BE2C (cell line): ENCODE results near the gene ETF1.
"Not testable (repeated sequence)": the region's sequence is repeated elsewhere in the genome, so short reads cannot be mapped to it uniquely, and the experiment has no call there.

Source experiments
- DNase-seq: peaks from one replicate; pipeline ENCODE4 v3.0.0-alpha.2; 2020
- H3K27me3 ChIP-seq: fragments of 250-450 bp; sonication (Bioruptor Pico); 2 replicates; pipeline ENCODE4 v1.5.1; 2020; ENCODE audit warnings: mild to moderate bottlenecking
- H3K36me3 ChIP-seq: fragments of 250-450 bp; sonication (Bioruptor Pico); 2 replicates; pipeline ENCODE4 v1.5.1; 2020; ENCODE audit warnings: mild to moderate bottlenecking
- H3K4me1 ChIP-seq: fragments of 250-450 bp; sonication (Bioruptor Pico); 2 replicates; pipeline ENCODE4 v1.5.1; 2020
- H3K4me3 ChIP-seq: 2 replicates; pipeline ENCODE4 v1.5.1; 2011; ENCODE audit warnings: low read depth, low read length
- H3K9me3 ChIP-seq: fragments of 250-450 bp; sonication (Bioruptor Pico); 2 replicates; pipeline ENCODE4 v1.5.1; 2020
- TF ChIP-seq, protein P1 (sequence below): IDR thresholded peaks from 2 replicates; pipeline ENCODE4 v1.5.1; 2012; ENCODE audit warnings: mild to moderate bottlenecking, low read depth, low read length

The ETF1 gene

GRCh38 chr5:138476918-138477317 lies 66.1 kb downstream of the ETF1 start:
- Histone ChIP-seq H3K36me3 (no peaks in the 10 kb centered on the region), H3K4me3 (no peak overlapping the region), H3K4me1 (peaks cover 8% of the 10 kb centered on the region), H3K27me3 (no peaks in the 10 kb centered on the region), H3K9me3 (no peaks in the 10 kb centered on the region)
- no peak for DNase-seq
- TF ChIP-seq, protein P1, sequence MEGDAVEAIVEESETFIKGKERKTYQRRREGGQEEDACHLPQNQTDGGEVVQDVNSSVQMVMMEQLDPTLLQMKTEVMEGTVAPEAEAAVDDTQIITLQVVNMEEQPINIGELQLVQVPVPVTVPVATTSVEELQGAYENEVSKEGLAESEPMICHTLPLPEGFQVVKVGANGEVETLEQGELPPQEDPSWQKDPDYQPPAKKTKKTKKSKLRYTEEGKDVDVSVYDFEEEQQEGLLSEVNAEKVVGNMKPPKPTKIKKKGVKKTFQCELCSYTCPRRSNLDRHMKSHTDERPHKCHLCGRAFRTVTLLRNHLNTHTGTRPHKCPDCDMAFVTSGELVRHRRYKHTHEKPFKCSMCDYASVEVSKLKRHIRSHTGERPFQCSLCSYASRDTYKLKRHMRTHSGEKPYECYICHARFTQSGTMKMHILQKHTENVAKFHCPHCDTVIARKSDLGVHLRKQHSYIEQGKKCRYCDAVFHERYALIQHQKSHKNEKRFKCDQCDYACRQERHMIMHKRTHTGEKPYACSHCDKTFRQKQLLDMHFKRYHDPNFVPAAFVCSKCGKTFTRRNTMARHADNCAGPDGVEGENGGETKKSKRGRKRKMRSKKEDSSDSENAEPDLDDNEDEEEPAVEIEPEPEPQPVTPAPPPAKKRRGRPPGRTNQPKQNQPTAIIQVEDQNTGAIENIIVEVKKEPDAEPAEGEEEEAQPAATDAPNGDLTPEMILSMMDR: no peak

DNA sequence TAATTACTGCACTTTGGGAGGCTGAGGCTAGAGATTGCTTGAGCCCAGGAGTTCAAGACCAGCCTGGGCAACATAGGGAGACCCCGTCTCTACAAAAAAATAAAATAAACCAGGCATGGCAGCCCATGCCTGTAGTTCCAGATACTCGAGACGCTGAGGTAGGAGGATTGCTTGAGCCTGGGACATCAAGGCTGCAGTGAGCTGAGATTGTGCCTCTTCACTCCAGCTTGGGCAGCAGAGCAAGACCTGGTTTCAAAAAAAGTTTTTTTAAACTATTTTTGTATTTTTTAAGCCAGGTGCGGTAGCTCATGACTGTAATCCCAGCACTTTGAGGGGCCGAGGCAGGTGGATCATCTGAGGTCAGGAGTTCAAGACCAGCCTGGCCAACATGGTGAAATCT lies 69.9 kb downstream of the ETF1 start:
- DNase-seq, H3K4me1 ChIP-seq, H3K36me3 ChIP-seq, H3K4me3 ChIP-seq, H3K9me3 ChIP-seq, H3K27me3 ChIP-seq: not testable (repeated sequence)

- Histone ChIP-seq H3K27me3 (peaks cover 3% of the 10 kb centered on the region; the same call in 1 of the 2 replicates), H3K36me3 (peaks cover 9% of the 10 kb centered on the region), H3K4me3 (no peak overlapping the region), H3K9me3 (no peaks in the 10 kb centered on the region), H3K4me1 (peaks cover 8% of the 10 kb centered on the region)
- DNase-seq: no peak
- TF ChIP-seq, protein P1: no peak
Measured at GRCh38 chr5:138472353-138472752, 70.7 kb downstream of the ETF1 start.

DNA sequence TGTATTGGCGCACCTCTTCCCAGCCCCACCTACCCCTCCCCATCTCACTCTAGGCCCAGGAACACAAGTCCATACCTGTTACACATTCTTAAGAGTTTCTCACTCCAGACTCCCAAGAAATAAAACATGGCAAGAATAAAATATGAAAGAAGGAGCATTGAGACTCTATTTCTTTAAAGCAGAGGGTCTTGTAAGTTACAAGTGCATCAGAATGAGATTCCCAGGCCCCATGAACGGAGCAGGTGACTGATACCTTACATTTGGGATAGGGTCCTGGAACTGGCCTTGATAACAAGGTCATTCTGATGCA lies 72.0 kb downstream of the ETF1 start:
- no peak for DNase-seq
- TF ChIP-seq, protein P1: no peak
- no peak overlapping the region for H3K4me3 ChIP-seq

DNA sequence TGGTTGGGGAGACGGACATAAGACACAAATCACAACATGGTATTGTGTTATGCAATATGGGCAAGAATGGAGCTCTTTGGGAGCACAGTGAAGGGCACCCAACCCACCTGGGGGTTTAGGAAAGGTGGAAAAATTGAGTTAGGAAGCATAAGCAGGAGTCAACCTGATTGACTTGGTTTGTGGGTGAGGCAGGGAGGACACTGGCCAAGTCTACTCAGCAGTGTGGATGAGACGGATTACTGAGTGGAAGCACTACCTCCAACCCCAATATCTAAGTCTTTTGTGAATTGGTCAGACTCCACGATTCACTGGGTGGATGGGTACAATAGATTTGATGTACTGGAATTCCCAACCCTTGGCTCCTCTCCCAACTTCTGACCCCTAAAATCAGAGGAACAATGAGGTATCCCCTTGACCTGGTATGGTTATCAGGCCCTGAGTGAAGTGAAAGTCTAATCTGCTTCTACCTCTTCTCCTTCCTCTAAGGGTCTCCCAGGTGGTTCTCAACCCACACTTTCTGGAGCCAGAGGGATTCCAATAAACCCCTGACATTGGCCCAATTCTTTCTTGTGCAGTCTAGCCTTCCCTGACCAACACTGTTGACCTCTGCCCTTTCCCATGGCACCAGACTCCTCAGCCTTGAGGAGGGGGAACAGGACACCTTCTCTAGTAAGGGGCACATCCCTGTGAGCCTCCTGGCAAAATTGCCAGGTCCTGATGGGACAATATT lies 72.5 kb downstream of the ETF1 start:
- H3K4me3 ChIP-seq: no peak overlapping the region
- peaks cover 3% of the 10 kb centered on the region; the same call in 1 of the 2 replicates for H3K27me3 ChIP-seq
- H3K9me3 ChIP-seq: no peaks in the 10 kb centered on the region
- H3K36me3 ChIP-seq: peaks cover 18% of the 10 kb centered on the region
- no peak for DNase-seq
- TF ChIP-seq, protein P1: no peak
- no peaks in the 10 kb centered on the region for H3K4me1 ChIP-seq

More for the DNA sequence above, 72.0 kb downstream of the ETF1 start:
- no peaks in the 10 kb centered on the region; the same call in 1 of the 2 replicates for H3K4me1 ChIP-seq
- H3K9me3 ChIP-seq: no peaks in the 10 kb centered on the region
- peaks cover 3% of the 10 kb centered on the region; the same call in 1 of the 2 replicates for H3K27me3 ChIP-seq
- H3K36me3 ChIP-seq: peaks cover 18% of the 10 kb centered on the region

DNA sequence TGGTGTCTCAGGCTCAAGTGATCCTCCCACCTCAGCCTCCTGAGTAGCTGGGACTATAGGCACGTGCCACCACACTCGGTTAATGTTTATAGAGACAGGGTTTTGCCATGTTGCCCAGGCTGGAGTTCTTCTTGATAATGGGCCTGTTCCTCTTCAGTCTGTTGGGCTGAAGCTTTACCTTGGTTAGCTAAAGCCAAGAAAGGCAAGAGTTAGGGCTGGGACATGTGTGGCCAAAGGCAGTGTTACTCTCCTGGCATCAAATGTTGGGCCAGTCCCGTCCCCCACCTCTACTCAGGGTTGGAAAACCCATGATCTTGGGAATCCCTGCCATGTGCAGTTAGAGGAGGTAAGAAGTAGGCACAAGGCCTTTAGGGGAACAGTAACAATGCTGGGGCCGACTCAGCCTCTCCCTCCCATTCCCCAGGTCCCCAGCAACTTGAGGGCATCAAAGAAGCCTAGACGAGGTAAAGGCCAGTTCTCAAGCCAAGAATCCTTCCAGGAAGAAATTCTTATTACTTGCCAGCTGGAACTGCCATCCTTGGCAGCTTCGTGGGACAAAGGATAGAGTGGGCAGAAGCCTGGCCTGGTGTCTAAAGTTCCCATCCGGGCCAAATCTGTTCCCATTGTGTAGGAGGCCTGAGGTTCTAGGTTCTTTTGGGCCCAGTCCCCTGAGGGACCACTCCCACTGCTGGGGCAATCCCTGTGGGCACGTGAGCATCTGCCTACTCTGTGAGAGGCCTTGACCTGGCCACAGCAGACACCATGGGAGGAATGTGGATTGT lies 73.3 kb downstream of the ETF1 start:
- peaks cover 3% of the 10 kb centered on the region; the same call in 1 of the 2 replicates for H3K27me3 ChIP-seq
- no peaks in the 10 kb centered on the region for H3K4me1 ChIP-seq
- TF ChIP-seq, protein P1: no peak
- no peaks in the 10 kb centered on the region for H3K9me3 ChIP-seq
- H3K4me3 ChIP-seq: no peak overlapping the region
- DNase-seq: peak; percentile 52
- peaks cover 18% of the 10 kb centered on the region for H3K36me3 ChIP-seq
